ENCODE measurements around the gene PLAAT4.

GRCh38 chr11:63586451-63587166 lies 50.0 kb downstream of the PLAAT4 start:
- no peak for TF ChIP-seq CTCF (IDR thresholded peaks at IDR 0.05)
- TF ChIP-seq ZBTB43 (CRISPR knock-in tag; IDR thresholded peaks at IDR 0.05), result no peak
- no peak for TF ChIP-seq ZNF512 (CRISPR knock-in tag; IDR thresholded peaks at IDR 0.05; ENCODE audit: borderline replicate concordance)
- TF ChIP-seq CREM (CRISPR knock-in tag; IDR thresholded peaks at IDR 0.05), result no peak
- no peak for TF ChIP-seq ZNF317 (CRISPR knock-in tag; IDR thresholded peaks at IDR 0.05; ENCODE audit: borderline replicate concordance, low read depth)
- no peak for TF ChIP-seq FOXK1 (CRISPR knock-in tag; IDR thresholded peaks at IDR 0.05)
- TF ChIP-seq ATF2 (CRISPR knock-in tag; IDR thresholded peaks at IDR 0.05; ENCODE audit: borderline replicate concordance, low read depth), result no peak
- TF ChIP-seq SP1 (CRISPR knock-in tag; conservative IDR thresholded peaks at IDR 0.05), result no peak
- no peak for TF ChIP-seq TCF7 (CRISPR knock-in tag; IDR thresholded peaks at IDR 0.05; ENCODE audit: low read depth)
- TF ChIP-seq ATF3 (CRISPR knock-in tag; conservative IDR thresholded peaks at IDR 0.05), result no peak
- no peak for TF ChIP-seq MAX (CRISPR knock-in tag; IDR thresholded peaks at IDR 0.05)
- no peak for TF ChIP-seq NR2C2 (CRISPR knock-in tag; IDR thresholded peaks at IDR 0.05)
